Activated gamma-delta T cell treated with anti-CD3 and anti-CD28 coated beads, Interleukin-2, amount 50 U/mL, for 16 hours (primary cell): Measurements from ENCODE around the gene SLIT1.

Experiments used
- DNase-seq: peaks from one replicate; pipeline ENCODE4 v3.0.0-alpha.2; 2020; ENCODE audit warnings: low read depth

SLIT1 gene

GRCh38 chr10:97200616-97201015 lies 14.9 kb upstream of the SLIT1 start:
- no peak for DNase-seq

- DNase-seq, result no peak
Measured at GRCh38 chr10:97199152-97199551, 13.4 kb upstream of the SLIT1 start.

GRCh38 chr10:97197030-97197500 lies 11.3 kb upstream of the SLIT1 start:
- no peak for DNase-seq

GRCh38 chr10:97196223-97197029 lies 10.7 kb upstream of the SLIT1 start:
- DNase-seq, result peak; percentile 53

- DNase-seq, result no peak
Measured at GRCh38 chr10:97195706-97196222, 10.0 kb upstream of the SLIT1 start.

- no peak for DNase-seq
Measured at GRCh38 chr10:97192952-97193435, 7.2 kb upstream of the SLIT1 start.

GRCh38 chr10:97190450-97190849 lies 4.7 kb upstream of the SLIT1 start:
- DNase-seq, result no peak

GRCh38 chr10:97188261-97188711 lies 2.5 kb upstream of the SLIT1 start:
- DNase-seq, result no peak

GRCh38 chr10:97186911-97187310 lies 1.2 kb upstream of the SLIT1 start:
- DNase-seq, result no peak

GRCh38 chr10:97184971-97185325 lies 811 bp downstream of the SLIT1 start:
- no peak for DNase-seq

- no peak for DNase-seq
Measured at GRCh38 chr10:97183314-97183713, 2.4 kb downstream of the SLIT1 start.

- DNase-seq, result no peak
Measured at GRCh38 chr10:97182288-97182990, 3.3 kb downstream of the SLIT1 start.

GRCh38 chr10:97180986-97181385 lies 4.8 kb downstream of the SLIT1 start:
- DNase-seq, result no peak

GRCh38 chr10:97180363-97180755 lies 5.4 kb downstream of the SLIT1 start:
- DNase-seq, result no peak

GRCh38 chr10:97179731-97180362 lies 5.9 kb downstream of the SLIT1 start:
- no peak for DNase-seq

- no peak for DNase-seq
Measured at GRCh38 chr10:97179311-97179710, 6.4 kb downstream of the SLIT1 start.

- no peak for DNase-seq
Measured at GRCh38 chr10:97178074-97178473, 7.7 kb downstream of the SLIT1 start.

GRCh38 chr10:97176226-97176625 lies 9.5 kb downstream of the SLIT1 start:
- no peak for DNase-seq

GRCh38 chr10:97175586-97175985 lies 10.2 kb downstream of the SLIT1 start:
- no peak for DNase-seq

GRCh38 chr10:97174941-97175340 lies 10.8 kb downstream of the SLIT1 start:
- DNase-seq, result no peak

GRCh38 chr10:97174276-97174775 lies 11.4 kb downstream of the SLIT1 start:
- DNase-seq, result no peak

GRCh38 chr10:97173036-97173435 lies 12.7 kb downstream of the SLIT1 start:
- DNase-seq, result no peak
